Hematopoietic multipotent progenitor cell (in vitro differentiated cells): ENCODE measurements around the gene KATNAL2. TPM values are rescaled to one million over a fixed set of nuclear protein-coding genes. Genes with fewer than 3 reads are reported as not detected.

ENCODE experiments used
- DNase-seq, 3 donors: peaks; one replicate each; pipeline ENCODE4 v3.0.0-alpha.2; 2011 to 2015; ENCODE audit warnings: low read depth in 2 of 3, low spot score in 2 of 3
- total RNA-seq: library from RNA; depleted of rRNA; stranded (reverse); fragments of >200 nt; gene quantifications from one replicate; pipeline ENCODE4 v1.2.3, GENCODE V29; 2012

The KATNAL2 gene, protein sequence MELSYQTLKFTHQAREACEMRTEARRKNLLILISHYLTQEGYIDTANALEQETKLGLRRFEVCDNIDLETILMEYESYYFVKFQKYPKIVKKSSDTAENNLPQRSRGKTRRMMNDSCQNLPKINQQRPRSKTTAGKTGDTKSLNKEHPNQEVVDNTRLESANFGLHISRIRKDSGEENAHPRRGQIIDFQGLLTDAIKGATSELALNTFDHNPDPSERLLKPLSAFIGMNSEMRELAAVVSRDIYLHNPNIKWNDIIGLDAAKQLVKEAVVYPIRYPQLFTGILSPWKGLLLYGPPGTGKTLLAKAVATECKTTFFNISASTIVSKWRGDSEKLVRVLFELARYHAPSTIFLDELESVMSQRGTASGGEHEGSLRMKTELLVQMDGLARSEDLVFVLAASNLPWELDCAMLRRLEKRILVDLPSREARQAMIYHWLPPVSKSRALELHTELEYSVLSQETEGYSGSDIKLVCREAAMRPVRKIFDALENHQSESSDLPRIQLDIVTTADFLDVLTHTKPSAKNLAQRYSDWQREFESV
- 2.2 TPM for total RNA-seq

DNA sequence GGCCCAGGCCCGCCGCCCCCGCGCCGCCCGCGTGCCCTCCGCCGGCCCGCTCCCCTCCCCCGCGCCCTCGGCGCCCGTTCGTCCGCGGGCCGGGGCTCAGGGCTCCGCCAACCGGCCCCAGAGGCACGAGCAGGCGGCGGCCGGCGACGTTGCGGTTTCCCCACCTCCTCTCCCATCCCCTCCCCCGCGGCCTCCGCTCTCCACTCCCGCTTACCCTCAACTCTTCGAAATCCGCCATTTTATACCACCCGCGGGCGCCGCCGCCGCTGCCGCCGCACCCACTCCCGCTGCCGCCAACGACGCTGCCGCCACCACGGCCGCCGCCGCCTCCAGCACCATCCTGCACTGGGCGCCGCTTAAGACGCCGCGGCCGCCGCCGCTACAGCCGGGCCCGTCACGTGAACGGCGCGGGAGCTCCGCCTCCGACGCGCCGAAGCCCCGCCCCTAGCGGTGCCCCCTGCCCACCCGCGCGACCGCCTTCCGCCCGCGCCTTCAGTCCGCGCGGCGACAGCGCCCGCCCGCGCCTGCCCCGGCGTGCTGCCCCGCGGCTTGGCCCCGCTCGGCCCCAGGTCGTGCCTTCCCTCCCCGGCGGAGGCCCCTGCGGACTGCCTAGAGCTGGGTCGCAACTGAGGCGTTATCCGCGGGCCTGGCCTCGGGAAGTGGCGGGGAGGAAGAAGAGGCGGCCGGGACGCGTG is at the start of gene KATNAL2, which contains the start of gene PIAS2:
TSS of gene KATNAL2 (plus strand) at position 495 of the 695 bp plus-strand sequence. CDS start 29,271 bp downstream, outside the sequence.
TSS of gene PIAS2 (minus strand) at position 400 of the 695 bp plus-strand sequence. CDS start at position 238, 162 bp downstream.
- DNase-seq: peak; percentile 59 to 85 (median 83)

DNA sequence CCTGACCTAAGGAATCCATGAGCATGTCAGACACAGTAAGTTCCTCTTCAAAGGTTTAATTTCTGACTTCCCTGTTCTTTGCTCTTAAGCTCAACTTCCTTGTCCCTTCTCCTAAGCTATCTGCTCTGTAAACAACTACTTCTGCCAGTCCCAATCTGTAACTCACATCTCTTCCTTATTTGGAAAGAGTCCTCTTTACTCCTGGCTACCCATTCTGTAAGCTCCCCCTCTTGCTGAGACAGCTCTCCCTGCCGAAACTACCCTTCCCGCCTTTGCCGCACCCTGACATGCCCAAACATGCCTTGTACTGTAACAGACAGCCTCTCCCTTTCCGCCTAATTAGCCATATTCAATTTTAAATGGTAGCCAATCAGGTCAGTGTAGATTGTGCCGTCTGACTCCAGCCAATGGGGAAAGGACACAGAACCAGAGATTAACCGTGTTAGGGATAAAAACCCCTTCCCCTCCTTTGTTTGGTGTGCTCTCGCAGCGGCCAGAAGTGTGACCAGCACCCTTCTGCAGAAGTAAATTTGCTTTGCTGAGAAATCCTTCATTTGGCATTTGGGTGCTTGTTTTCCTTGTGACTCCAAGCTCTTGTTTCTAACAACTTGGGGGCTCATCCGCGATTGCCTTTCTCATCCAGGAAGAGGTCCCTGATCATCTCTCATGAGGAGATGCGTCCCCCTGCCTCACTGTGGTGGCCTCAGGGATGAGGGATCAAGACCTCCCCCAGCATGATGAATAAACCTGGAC is 49.1 kb upstream of the KATNAL2 start:
- no peak for DNase-seq

DNA sequence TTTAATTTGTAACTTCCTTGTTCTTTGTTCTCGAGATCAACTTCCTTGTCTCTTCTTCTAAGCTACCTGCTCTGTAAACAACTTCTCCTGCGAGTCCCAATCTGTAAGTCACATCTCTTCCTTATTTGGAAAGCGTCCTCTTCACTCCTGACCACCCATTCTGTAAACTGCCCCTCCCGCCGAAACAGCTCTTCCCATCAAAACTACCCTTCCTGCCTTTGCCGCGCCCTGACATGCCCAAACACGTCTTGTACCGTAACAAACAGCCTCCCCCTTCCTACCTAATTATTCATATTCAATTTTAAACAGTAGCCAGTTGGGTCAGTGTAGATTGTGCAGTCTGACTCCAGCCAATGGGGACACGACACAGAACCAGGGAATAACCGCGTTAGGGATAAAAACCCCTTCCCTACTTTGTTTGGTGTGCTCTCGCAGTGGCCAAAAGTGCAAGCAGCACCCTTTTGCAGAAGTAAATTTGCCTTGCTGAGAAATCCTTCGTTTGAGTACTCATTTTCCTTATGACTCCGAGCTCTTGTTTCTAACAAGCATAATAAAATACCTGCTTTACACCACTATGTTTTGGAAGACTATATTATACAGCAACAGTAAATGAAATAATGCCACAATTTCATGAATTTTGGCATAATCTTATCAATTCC is 39.9 kb upstream of the KATNAL2 start:
- no peak for DNase-seq

DNA sequence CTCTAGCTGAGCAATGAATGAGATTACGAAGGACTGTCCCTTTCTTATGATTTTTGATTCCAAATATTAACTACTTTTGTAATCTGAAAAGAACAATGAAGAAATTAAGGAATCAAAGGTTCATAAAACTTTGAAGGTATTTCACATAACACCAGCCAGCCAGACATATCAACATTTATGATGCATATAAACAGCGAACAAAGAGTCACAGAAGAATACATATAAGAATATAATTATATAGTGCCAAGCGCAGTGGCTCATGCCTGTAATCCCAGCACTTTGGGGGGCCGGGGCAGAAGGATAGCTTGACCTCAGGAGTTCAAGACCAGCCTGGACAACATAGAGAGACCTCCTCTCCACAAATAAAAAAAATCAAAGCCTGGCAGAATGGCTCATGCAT is 34.2 kb upstream of the KATNAL2 start:
- no peak for DNase-seq

DNA sequence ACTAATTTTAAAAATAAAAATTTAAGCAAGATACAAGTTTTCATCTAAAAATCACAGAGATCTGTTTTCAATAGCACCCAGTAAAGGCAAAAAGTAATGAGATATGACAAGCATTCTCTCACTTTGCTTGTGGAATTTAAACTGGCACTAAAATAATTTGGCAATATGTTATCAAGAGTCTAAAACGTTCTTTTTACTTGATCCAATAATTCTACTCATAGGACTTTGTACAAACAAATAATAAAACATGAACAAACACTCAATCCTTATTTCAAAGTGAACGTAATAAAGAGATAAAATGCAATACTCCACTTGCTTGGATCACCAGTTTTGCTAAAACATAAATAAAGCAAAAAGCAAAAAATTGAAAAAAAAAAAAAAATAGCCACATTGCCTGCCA is 30.5 kb upstream of the KATNAL2 start:
- no peak for DNase-seq

DNA sequence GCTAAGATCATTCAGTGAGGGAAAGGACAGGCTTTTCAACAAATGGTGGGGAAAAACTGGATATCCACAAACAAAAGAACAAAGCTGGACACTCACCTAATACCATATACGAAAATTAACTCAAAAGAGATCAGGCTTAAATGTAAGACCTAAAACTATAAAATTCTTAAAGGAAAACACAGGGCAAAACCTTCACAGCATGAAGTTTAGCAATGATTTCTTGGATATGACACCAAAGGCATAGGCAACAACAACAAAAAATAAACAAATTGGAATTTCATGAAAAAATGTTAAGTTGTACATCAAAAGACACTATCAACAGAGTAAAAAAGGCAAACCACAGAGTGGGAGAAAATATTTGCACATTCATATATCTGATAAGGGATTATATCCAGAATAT is 28.4 kb upstream of the KATNAL2 start:
- DNase-seq: no peak

DNA sequence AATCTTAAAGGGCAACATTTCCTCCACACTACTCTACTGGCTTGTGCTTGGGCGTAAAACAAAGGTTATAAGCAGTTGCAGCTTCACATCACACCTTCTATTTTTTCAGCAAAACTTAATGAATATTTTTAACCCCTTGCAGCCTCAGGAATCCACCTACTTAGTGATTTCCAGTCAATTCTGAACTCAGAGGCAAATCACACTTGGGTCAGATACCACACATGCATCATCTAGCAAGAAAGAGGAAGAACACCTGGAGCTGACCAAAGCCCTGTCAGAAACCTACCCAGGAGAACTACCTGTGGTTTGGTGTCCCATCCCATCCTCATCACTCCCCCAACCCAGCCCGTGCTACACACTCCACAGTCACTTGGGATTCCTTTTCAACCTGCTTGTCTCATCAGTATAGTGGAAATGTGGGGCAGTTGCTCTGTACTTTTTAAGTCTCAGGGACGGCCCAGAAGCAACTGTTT is 25.6 kb upstream of the KATNAL2 start:
- DNase-seq: no peak

DNA sequence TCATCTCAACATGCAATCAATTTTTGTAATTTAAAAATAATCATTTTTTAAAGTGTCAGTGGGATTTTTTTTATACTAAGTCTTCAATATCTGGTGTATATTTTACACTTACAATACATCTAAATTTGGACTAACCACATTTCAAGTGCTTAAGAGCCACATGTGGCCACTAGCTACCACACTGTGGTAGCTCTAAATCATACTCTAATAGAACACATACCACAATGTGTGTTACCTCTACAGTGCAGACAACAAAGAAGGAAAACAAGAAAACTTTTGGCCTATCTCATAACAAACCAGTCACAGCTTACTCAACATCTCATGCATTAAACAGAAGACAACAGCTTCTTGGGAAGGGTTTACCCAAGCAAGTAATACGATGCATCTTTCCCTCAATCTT is 24.6 kb upstream of the KATNAL2 start:
- DNase-seq: no peak

DNA sequence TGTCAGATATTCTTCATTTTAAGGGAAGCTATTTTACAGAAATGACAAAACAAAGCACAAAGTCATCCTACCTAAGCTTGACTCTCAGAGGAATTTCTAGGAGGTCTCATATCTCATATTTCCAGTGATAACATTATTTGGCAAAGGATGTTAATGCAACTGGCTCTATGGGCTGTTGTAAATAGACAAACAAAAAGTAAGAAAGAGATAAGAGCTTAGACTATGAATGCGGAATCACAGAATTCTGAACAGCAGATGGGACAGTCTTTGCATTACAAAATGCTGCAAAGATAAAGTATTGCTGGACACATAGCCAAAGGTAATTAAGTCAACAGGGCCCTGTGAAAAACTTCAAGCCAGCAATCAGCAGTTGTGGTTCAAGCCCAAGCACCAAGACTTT is 24.0 kb upstream of the KATNAL2 start:
- DNase-seq: no peak

DNA sequence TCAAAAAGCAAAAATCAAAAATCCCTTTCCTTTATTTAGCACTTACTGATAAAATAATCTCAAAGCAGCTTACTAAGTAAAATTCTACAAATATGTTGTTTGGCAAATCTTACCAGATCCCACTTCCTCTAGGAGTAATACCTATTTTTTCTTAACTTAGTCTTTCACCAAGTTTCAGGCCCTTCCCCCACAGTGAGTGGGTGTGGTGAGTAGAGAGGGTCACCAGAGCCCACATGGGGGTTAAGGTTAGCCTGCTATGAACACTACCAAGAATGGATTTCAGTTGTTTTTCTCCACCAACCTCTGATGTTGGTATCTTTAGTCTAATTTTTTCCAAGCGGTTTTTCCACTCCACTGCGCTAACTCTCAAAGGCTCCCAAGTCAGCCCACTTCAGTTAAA is 23.3 kb upstream of the KATNAL2 start:
- no peak for DNase-seq

DNA sequence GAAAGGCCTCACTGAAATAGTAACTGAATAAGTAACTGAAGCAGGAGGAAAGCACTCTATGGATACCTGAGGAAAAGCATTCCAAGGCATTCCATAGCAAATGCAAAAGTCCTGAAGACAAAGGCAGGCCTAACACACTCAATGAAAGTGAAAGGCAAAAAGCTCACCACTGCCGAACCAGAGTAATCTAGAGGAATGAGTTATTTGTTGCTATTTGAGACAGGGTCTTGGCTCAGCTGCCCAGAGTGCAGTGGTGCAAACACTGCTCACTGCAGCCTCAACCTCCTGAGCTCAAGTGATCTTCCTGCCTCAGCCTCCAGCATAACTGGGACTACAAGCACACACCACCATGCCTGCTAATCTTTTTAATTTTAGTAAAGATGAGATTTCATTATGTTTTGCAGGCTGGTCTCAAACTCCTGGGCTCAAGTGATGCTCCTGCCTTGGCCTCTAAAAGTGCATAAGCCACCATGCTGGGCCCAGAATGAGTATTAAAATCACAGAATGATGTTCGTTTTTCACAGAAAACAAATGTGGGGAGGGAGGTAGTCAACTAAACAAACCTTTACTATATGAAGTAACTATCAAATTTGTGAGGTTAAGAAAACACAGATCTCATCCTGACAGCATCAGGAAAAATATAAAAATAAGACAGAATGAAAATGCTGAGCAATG is 18.0 kb upstream of the KATNAL2 start:
- no peak for DNase-seq

DNA sequence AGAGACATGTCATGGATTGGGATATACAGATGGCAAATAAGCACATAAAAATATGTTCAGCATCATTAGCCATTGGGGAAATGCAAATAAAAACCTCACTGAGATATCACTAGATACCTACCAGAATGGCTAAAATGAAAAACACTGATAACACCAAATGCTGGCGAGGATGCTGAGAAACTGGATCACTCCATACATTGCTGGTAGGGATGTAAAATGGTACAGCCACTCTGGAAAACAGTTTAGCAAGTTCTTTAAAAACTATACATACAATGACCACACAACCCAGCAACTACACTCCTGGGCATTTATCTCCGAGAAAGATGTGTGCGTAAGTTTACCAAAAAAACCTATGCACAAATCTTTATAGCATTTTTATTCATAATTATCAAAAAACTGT is 14.0 kb upstream of the KATNAL2 start:
- DNase-seq: no peak

DNA sequence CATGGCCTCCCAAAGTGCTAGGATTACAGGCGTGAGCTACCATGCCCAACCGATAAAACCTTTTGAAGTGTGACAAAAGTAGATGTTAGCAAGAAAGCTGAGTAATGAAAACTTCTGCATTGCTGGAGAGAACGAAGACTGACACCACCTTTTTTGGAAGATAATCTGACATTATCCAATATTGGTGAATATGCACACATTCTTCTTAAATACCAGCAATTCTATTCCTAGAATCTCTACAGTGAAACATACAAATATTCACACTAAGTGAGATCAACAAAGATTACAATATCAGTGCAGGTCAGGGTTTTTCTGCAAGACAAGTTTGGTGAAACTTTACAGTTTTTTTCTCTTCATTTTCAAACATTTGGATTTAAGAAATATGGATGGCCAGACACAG is 7.9 kb upstream of the KATNAL2 start:
- DNase-seq: no peak

DNA sequence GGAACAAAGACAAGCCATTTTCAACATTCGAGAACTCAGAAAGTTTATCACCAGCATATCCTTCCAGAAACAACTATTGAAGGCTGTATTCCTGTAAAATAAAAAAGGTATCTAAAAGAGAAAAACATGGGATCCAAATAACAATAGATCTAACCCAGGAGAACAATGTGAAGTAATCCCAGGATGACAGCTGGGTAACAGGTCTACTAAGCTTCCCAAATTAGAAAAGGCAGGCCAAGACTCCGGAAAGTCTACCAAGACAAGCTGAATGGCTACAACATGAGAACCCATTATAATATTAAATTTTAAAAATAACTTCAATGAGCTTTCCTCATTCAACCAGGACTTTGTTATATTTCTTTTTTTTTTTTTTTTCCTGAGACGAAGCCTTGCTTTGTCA is 6.5 kb upstream of the KATNAL2 start:
- DNase-seq: no peak

DNA sequence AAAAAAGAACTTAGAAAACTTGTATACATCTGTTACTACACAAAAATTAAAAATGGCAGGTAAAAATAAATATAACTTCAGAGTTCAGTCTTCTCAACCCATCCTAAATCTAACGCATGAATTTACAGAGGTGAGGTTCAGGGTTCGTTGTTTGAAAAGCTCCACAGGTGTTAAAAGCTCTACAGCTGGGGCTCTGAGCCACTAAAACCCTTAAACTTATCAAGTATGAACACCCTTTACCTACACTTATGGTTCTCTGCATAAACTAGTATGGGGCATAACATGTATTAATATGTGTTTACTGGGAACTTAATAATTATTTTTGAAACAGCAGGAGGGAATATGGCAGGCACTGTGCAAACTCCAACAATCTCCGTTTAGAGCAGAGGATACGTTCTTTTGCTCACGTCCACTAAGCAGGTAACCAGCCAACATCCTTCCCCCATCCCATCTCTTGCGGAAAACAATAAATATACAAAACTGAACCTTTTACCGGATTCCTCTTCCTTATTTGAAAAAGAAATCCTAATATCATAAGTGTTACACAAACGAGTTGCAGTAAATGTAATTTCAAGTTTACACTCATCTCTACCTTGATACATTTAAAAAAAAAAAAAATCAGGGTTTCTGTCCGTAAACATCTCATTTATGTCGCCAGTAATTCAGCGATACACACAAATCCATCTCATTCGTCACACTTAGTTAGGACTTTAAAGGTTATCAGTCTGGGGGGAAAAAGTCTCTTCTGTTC is 1.4 kb upstream of the KATNAL2 start:
- no peak for DNase-seq

DNA sequence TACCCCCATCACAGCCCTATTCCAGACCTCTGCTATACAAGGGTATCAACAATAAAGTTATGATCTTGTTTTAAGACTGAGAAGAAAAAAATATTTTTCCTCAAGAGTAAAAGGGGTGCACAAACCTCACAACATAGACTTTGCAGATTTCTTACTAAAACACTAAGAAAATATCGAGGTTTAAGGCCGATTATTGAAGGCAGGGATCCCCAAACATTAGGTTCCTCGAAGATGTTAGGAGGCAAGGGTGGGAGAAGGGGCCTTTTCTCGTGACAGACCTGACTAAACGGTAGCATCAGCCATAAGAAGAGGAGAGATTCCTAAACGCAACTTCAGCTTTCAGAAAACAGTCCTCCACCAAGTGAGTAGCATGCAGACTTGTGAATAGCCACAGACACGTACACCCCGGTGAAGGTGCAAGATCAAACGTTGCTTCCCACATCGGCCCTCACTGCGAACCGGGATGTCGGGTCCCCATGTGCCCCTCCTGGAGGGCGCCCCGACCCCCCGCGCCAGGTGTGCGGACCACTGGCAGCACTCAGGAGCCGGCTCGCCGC is 773 bp upstream of the KATNAL2 start:
- DNase-seq: peak in 2 of 3 donors; percentile 26 to 56

DNA sequence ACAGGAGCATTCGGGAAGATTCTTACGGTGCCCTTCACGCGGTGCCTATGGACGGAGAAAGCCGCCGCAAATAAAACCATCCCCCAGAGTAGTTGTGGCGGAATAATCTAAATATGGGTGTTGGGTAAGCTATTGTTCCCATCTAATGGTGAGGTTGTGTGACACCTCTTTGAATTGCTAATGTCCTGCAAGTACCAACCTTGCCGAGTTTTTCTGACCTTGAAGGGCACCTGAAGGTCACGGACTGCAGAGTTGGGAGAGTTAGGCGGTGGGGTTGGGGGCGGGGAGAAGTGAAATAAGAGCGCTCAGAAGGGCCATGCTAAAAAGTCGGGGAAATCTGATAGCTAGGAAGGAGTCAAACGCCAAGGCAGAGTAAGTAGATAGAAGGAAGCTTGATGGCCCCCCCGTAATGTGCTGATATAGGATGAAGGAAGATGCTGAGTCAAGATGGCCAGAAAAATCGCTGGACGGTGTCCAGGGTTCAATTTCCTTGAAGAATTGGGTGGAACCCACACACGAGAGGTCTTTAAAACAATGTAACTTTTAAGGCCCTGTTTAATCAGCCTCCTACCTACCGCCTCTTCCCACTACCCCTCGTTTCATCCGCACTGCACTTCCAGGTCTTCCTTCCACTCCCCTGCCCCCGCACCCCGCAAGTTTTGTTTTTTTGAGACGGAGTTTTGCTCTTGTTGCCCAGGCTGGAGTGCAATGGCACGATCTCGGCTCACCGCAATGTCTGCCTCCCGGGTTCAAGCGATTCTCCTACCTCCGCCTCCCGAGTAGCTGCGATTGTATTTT is 600 bp downstream of the KATNAL2 start:
- peak in 1 of 3 donors; percentile 18 for DNase-seq

DNA sequence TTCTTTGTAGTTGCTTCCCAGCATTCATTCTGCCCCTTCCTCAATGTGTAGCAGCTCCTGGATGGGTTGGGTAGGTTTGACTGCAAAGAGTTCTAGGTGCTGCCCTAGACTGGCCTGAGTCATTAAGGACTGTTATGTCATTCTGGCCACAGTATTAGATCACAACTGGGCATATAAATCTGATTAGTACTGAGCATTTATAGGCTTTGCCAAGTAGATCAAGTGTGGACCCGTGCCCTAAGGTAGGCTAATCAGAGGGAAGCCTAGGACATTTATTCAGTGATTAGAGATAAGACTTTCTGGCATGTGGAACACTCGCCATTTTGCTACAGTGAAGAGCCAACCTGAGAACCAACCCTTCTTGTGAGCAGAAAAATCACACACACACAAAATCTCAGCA is 2.7 kb downstream of the KATNAL2 start:
- DNase-seq: no peak
